NB4 (cell line): ENCODE measurements around the gene TP53TG5.

Experiments used
- CTCF ChIP-seq: IDR thresholded peaks from one replicate; pipeline ENCODE4 v1.5.1; 2012; ENCODE audit warnings: low read depth, low read length
- MYC ChIP-seq: IDR thresholded peaks from 2 replicates; pipeline ENCODE4 v1.6.1; 2011; ENCODE audit warnings: low read depth, low read length
- POLR2A ChIP-seq: IDR thresholded peaks from 2 replicates; pipeline ENCODE4 v1.6.1; 2011; ENCODE audit warnings: mild to moderate bottlenecking; ENCODE audit not compliant: insufficient read length; ENCODE audit errors: extremely low read depth
- TF ChIP-seq, protein P1 (sequence below): IDR thresholded peaks from 2 replicates; pipeline ENCODE4 v1.6.1; 2011; ENCODE audit warnings: low read depth, low read length

DNA sequence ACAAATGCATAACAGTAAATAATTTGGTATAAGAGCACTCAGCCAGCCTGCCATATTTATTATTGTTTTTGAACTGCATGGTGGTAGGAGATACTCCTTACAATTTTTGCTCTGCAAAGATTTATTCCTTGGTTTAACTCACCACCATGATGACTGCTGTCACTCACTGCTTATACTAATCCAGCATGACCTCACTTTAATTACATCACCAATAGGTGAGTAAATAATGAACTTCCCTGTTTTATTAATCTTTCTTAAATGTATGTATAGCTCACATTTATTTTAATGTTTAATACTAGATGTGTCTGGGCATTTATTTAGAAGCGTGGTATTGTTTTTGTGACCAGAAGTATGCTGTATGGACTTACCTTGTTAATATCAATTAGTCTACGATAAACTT lies 12.8 kb upstream of the TP53TG5 start:
- no peak for TF ChIP-seq CTCF
- TF ChIP-seq, protein P1, sequence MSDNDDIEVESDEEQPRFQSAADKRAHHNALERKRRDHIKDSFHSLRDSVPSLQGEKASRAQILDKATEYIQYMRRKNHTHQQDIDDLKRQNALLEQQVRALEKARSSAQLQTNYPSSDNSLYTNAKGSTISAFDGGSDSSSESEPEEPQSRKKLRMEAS, result no peak
- TF ChIP-seq POLR2A, result no peak
- no peak for TF ChIP-seq MYC
